ENCODE results near the gene TH.

TH gene

GRCh38 chr11:2153581-2154194, 17.9 kb downstream of the TH start:
- Histone ChIP-seq H3K36me3 (ENCODE audit: control insufficient read depth, low read length) (no peaks in the 10 kb centered on the region), H3K4me3 (ENCODE audit: low read length) (no peak overlapping the region), H3K9me3 (ENCODE audit: control insufficient read depth, insufficient read depth, low read length) (no peaks in the 10 kb centered on the region), H3K27ac (ENCODE audit: low read depth, low read length) (no peak overlapping the region), H3F3A (ENCODE audit: control insufficient read depth, insufficient read depth) (no peaks in the 10 kb centered on the region), H4K20me1 (ENCODE audit: control insufficient read depth, insufficient read depth, low read depth, low read length) (0 out of 2 replicates have a peak, but pooled peaks cover 2% of the 10 kb centered on the region), H3K4me1 (ENCODE audit: control insufficient read depth, low read length) (peaks cover 5% of the 10 kb centered on the region), H3K27me3 (ENCODE audit: control insufficient read depth, low read length) (peaks cover 13% of the 10 kb centered on the region), H3K79me2 (ENCODE audit: control insufficient read depth, low read length) (no peaks in the 10 kb centered on the region), H3K4me2 (ENCODE audit: low read length) (no peak overlapping the region), H3K9me2 (replicated peaks; ENCODE audit: control insufficient read depth, low read length) (no peaks in the 10 kb centered on the region)
- TF ChIP-seq CTCF (IDR thresholded peaks at IDR 0.05; ENCODE audit: low read depth, low read length, poor library complexity, severe bottlenecking) (no peak), EZH2phosphoT487 (IDR thresholded peaks at IDR 0.05; ENCODE audit: borderline replicate concordance, low read length) (no peak)

- Histone ChIP-seq H3K9me2 (replicated peaks; ENCODE audit: control insufficient read depth, low read length) (no peaks in the 10 kb centered on the region), H3K79me2 (ENCODE audit: control insufficient read depth, low read length) (no peaks in the 10 kb centered on the region), H3F3A (ENCODE audit: control insufficient read depth, insufficient read depth) (no peaks in the 10 kb centered on the region), H3K4me2 (ENCODE audit: low read length) (peak overlapping the region; percentile 48), H3K27me3 (ENCODE audit: control insufficient read depth, low read length) (peaks cover 13% of the 10 kb centered on the region), H3K27ac (ENCODE audit: low read depth, low read length) (no peak overlapping the region), H3K4me1 (ENCODE audit: control insufficient read depth, low read length) (peaks cover 5% of the 10 kb centered on the region), H4K20me1 (ENCODE audit: control insufficient read depth, insufficient read depth, low read depth, low read length) (0 out of 2 replicates have a peak, but pooled peaks cover 2% of the 10 kb centered on the region), H3K36me3 (ENCODE audit: control insufficient read depth, low read length) (no peaks in the 10 kb centered on the region), H3K4me3 (ENCODE audit: low read length) (no peak overlapping the region), H3K9me3 (ENCODE audit: control insufficient read depth, insufficient read depth, low read length) (no peaks in the 10 kb centered on the region)
- TF ChIP-seq CTCF (IDR thresholded peaks at IDR 0.05; ENCODE audit: low read depth, low read length, poor library complexity, severe bottlenecking), result peak; percentile 65
- no peak for TF ChIP-seq EZH2phosphoT487 (IDR thresholded peaks at IDR 0.05; ENCODE audit: borderline replicate concordance, low read length)
Observed at GRCh38 chr11:2151500-2152257, 19.9 kb downstream of the TH start.

DNA sequence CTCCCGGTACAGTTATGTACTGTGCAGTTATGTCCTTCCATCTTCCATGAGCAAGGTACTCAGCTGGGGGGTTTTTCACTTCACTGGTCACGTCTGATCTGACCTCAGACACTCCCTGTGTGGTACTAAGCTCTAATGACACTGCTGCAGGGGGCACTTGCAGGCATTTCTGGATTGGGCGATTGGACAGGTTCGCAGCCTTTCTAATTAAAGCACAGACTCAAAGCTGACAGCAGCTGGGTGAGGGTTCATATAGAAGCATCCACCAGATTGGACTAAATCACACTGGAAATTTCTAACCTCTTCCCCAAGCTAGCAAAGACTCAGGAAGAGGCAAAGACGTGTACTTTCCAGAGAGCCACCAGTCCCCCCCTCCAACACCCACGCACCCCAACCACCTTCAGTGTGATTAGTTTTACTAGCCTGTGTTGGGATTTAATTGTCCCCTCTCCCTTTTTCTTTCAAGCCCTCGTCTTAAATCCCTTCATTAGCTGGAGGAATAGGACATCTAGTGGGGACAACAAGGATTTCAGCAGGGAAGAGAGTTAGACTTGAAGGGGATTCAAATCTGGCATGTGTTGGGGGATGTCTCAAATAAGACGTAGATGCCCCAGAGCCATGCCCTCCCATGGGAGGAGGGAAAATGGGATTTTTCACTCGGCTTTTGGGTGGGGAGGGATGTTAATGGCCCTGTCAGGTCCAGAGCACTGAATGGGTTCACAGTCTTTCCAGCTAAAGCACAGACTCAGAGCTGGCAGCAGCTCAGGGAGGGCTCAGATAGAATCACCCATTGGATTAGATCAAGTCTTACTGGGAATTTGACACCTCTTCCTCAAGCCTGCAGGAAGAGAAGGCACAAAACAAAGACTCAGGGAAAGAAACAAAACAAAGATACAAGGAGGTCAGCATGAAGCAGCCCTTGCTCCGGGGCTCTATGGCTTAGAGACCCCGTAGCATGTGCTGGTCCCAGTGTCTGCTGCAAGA, 21.5 kb downstream of the TH start:
- no peak overlapping the region for H3K4me3 ChIP-seq (ENCODE audit: low read length)
- peaks cover 20% of the 10 kb centered on the region for H3K27me3 ChIP-seq (ENCODE audit: control insufficient read depth, low read length)
- no peaks in the 10 kb centered on the region for H3K36me3 ChIP-seq (ENCODE audit: control insufficient read depth, low read length)

More for the DNA sequence above, 21.5 kb downstream of the TH start:
- Histone ChIP-seq H3K79me2 (ENCODE audit: control insufficient read depth, low read length) (no peaks in the 10 kb centered on the region), H4K20me1 (ENCODE audit: control insufficient read depth, insufficient read depth, low read depth, low read length) (0 out of 2 replicates have a peak, but pooled peaks cover 2% of the 10 kb centered on the region), H3K4me1 (ENCODE audit: control insufficient read depth, low read length) (peaks cover 5% of the 10 kb centered on the region), H3K27ac (ENCODE audit: low read depth, low read length) (no peak overlapping the region), H3F3A (ENCODE audit: control insufficient read depth, insufficient read depth) (no peaks in the 10 kb centered on the region), H3K9me2 (replicated peaks; ENCODE audit: control insufficient read depth, low read length) (no peaks in the 10 kb centered on the region), H3K4me2 (ENCODE audit: low read length) (no peak overlapping the region), H3K9me3 (ENCODE audit: control insufficient read depth, insufficient read depth, low read length) (no peaks in the 10 kb centered on the region)
- TF ChIP-seq CTCF (IDR thresholded peaks at IDR 0.05; ENCODE audit: low read depth, low read length, poor library complexity, severe bottlenecking) (peak; percentile 46), EZH2phosphoT487 (IDR thresholded peaks at IDR 0.05; ENCODE audit: borderline replicate concordance, low read length) (no peak)

Data from DOHH2 (cell line).